Loucy (cell line): ENCODE data around the gene METTL13.

Experiments used
- H2AFZ ChIP-seq: fragments of 200-600 bp; sonication (generic); 2 replicates; pipeline ENCODE4 v1.6.0; 2016; ENCODE audit warnings: antibody characterized with exemption, mild to moderate bottlenecking, low read length, moderate library complexity
- H3F3A ChIP-seq: fragments of 200-600 bp; 2 replicates; pipeline ENCODE4 v1.6.0; 2016; ENCODE audit warnings: antibody characterized with exemption, low read depth, mild to moderate bottlenecking
- H3K27me3 ChIP-seq: fragments of 200-600 bp; sonication (generic); 2 replicates; pipeline ENCODE4 v1.6.1; 2014; ENCODE audit warnings: low read length, mild to moderate bottlenecking; ENCODE audit not compliant: insufficient read depth, poor library complexity, severe bottlenecking
- H3K36me3 ChIP-seq: fragments of 200-600 bp; sonication (generic); 2 replicates; pipeline ENCODE4 v1.6.1; 2016; ENCODE audit warnings: low read length; ENCODE audit not compliant: insufficient read depth
- H3K4me1 ChIP-seq: fragments of 200-600 bp; sonication (generic); 2 replicates; pipeline ENCODE4 v1.5.1; 2014; ENCODE audit warnings: low read length, mild to moderate bottlenecking; ENCODE audit not compliant: insufficient read depth, poor library complexity, severe bottlenecking
- H3K4me2 ChIP-seq: fragments of 200-600 bp; sonication (generic); 2 replicates; pipeline ENCODE4 v1.6.0; 2014; ENCODE audit warnings: antibody characterized with exemption, low read length, low read depth, mild to moderate bottlenecking; ENCODE audit not compliant: poor library complexity, severe bottlenecking
- H3K4me3 ChIP-seq: fragments of 200-600 bp; sonication (generic); 2 replicates; pipeline ENCODE4 v1.5.1; 2014; ENCODE audit warnings: low read length, mild to moderate bottlenecking, mixed read lengths; ENCODE audit not compliant: poor library complexity, severe bottlenecking
- H3K79me2 ChIP-seq: fragments of 200-600 bp; sonication (generic); 2 replicates; pipeline ENCODE4 v1.6.1; 2014; ENCODE audit warnings: low read length; ENCODE audit not compliant: insufficient read depth
- H3K9ac ChIP-seq: fragments of 200-600 bp; sonication (generic); 2 replicates; pipeline ENCODE4 v1.6.0; 2014; ENCODE audit warnings: mild to moderate bottlenecking, low read depth, low read length, moderate library complexity; ENCODE audit not compliant: poor library complexity, severe bottlenecking
- H3K9me2 ChIP-seq: fragments of 200-600 bp; sonication (generic); replicated peaks from 2 replicates; pipeline ENCODE4 v1.6.1; 2016; ENCODE audit warnings: low read depth, low read length, mixed read lengths
- H3K9me3 ChIP-seq: fragments of 200-600 bp; sonication (generic); 2 replicates; pipeline ENCODE4 v1.6.1; 2014; ENCODE audit warnings: mild to moderate bottlenecking, antibody characterized with exemption, low read length, low read depth; ENCODE audit not compliant: insufficient read depth
- H4K20me1 ChIP-seq: fragments of 200-600 bp; sonication (generic); 2 replicates; pipeline ENCODE4 v1.6.0; 2014; ENCODE audit warnings: antibody characterized with exemption, low read length, mild to moderate bottlenecking; ENCODE audit not compliant: insufficient read depth, poor library complexity, severe bottlenecking
- EZH2phosphoT487 ChIP-seq: fragments of 200-600 bp; IDR thresholded peaks from 2 replicates; pipeline ENCODE4 v1.6.1; 2018; ENCODE audit warnings: antibody characterized with exemption, mild to moderate bottlenecking, moderate library complexity, borderline replicate concordance
- TF ChIP-seq, protein P1 (sequence below): fragments of 200-600 bp; sonication (generic); conservative IDR thresholded peaks from 2 replicates; pipeline ENCODE4 v1.5.1; 2014; ENCODE audit warnings: mild to moderate bottlenecking, antibody characterized with exemption, low read length

Gene METTL13

DNA sequence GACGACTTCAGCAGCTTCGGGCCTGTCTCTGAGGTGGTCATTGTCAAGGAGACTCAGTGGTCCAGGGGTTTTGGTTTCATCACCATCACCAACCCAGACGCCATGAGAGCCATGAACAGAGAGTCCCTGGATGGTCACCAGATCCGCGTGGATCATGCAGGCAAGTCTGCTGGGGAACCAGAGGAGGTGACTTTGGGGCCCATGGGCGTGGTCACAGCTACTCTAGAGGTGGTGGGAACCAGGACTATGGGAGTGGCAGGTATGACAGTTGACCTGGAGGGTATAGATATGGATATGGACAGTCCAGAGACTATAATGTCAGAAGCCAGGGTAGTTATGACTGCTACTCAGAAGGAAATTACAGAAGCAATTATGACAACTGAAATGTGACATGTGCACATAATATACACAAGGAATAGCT lies 19.3 kb upstream of the METTL13 start:
- Histone ChIP-seq H3K4me1 (no peaks in the 10 kb centered on the region), H3K9me2 (no peaks in the 10 kb centered on the region), H3K79me2 (no peaks in the 10 kb centered on the region), H3F3A (no peaks in the 10 kb centered on the region), H4K20me1 (no peaks in the 10 kb centered on the region), H3K9me3 (no peaks in the 10 kb centered on the region), H3K36me3 (no peaks in the 10 kb centered on the region), H3K9ac (no peak overlapping the region), H3K4me2 (no peak overlapping the region), H3K4me3 (no peak overlapping the region), H2AFZ (no peak overlapping the region), H3K27me3 (no peaks in the 10 kb centered on the region)
- TF ChIP-seq, protein P1, sequence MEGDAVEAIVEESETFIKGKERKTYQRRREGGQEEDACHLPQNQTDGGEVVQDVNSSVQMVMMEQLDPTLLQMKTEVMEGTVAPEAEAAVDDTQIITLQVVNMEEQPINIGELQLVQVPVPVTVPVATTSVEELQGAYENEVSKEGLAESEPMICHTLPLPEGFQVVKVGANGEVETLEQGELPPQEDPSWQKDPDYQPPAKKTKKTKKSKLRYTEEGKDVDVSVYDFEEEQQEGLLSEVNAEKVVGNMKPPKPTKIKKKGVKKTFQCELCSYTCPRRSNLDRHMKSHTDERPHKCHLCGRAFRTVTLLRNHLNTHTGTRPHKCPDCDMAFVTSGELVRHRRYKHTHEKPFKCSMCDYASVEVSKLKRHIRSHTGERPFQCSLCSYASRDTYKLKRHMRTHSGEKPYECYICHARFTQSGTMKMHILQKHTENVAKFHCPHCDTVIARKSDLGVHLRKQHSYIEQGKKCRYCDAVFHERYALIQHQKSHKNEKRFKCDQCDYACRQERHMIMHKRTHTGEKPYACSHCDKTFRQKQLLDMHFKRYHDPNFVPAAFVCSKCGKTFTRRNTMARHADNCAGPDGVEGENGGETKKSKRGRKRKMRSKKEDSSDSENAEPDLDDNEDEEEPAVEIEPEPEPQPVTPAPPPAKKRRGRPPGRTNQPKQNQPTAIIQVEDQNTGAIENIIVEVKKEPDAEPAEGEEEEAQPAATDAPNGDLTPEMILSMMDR: no peak
- no peak for TF ChIP-seq EZH2phosphoT487

DNA sequence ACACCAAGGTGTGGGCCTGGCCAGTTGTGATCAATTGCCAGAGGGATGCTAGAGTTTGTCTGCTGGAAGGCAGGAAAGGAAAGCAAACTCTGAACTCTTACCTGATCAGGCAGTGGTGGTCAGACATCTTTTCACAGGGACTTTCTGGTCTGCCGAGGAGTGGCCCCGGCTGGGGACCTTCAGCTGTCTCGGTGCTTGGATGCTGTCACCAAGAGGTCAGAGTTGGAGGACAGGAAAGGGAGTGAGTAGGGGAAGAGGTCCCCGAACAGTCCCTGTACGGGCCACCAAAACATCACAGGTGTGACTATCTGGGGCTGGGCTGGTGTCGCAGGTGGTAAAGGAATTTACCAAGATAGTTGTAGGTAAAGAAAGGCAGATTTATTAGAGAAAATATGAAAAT lies 17.7 kb upstream of the METTL13 start:
- H3F3A ChIP-seq: no peaks in the 10 kb centered on the region
- H3K9me3 ChIP-seq: no peaks in the 10 kb centered on the region
- H3K9ac ChIP-seq: no peak overlapping the region
- no peaks in the 10 kb centered on the region for H3K9me2 ChIP-seq
- no peak for TF ChIP-seq EZH2phosphoT487
- TF ChIP-seq, protein P1: no peak
- H3K4me1 ChIP-seq: no peaks in the 10 kb centered on the region
- H3K36me3 ChIP-seq: no peaks in the 10 kb centered on the region
- no peak overlapping the region for H3K4me3 ChIP-seq
- no peaks in the 10 kb centered on the region for H4K20me1 ChIP-seq
- H3K4me2 ChIP-seq: no peak overlapping the region
- peak overlapping the region; percentile 35; the same call in 1 of the 2 replicates for H2AFZ ChIP-seq
- H3K27me3 ChIP-seq: no peaks in the 10 kb centered on the region
- no peaks in the 10 kb centered on the region for H3K79me2 ChIP-seq

DNA sequence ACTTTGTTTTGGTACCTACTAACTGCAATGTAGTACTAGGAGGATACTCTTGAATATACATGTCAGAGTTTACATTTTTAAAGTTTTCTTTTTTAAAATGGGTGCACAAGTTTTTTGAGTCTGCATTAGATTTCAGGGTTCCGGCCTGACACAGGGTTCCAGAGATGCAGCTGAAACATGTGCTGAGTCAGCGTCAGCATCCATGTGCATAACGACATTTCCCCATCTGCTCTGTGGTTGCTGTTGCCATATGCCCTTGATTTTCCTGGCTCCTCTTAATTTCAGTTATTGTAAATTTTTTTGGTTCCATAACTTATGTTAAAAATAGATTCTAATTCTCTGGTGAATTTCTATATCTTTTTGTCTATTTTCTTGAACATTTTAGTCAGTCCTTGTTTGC lies 12.3 kb upstream of the METTL13 start:
- Histone ChIP-seq H3K27me3 (no peaks in the 10 kb centered on the region), H3K79me2 (no peaks in the 10 kb centered on the region), H3K4me2 (no peak overlapping the region), H3K4me1 (no peaks in the 10 kb centered on the region), H3F3A (no peaks in the 10 kb centered on the region), H3K9me2 (no peaks in the 10 kb centered on the region), H3K9me3 (no peaks in the 10 kb centered on the region), H4K20me1 (no peaks in the 10 kb centered on the region), H3K9ac (no peak overlapping the region), H2AFZ (no peak overlapping the region), H3K4me3 (no peak overlapping the region), H3K36me3 (no peaks in the 10 kb centered on the region)
- no peak for TF ChIP-seq EZH2phosphoT487
- TF ChIP-seq, protein P1: no peak
